NCI-H345 (cell line): ENCODE results near the gene ZNF592.

Source experiments
- DNase-seq: peaks from one replicate; lab custom pipeline; 2025; lab: John Stamatoyannopoulos, UW

The ZNF592 gene

DNA sequence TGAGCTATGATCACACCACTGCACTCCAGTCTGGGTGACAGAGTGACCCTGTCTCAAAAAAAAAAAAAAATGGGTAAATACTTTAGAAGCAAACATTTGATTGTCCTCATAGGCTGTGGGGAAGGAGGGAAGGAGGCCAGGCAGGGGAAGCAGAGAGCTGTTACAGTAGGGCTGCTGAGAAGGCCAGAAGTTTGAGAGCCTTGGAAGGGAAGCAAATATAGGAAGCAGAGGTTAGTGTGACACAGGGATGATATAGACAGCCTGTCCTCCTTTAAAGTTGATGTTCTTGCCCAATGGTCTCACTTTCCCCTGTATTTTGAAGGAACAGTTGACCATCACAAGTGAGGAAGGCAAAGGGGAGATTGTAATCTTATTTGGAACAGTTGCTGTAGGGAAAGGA, 63.4 kb downstream of the ZNF592 start:
- no peak for DNase-seq

DNA sequence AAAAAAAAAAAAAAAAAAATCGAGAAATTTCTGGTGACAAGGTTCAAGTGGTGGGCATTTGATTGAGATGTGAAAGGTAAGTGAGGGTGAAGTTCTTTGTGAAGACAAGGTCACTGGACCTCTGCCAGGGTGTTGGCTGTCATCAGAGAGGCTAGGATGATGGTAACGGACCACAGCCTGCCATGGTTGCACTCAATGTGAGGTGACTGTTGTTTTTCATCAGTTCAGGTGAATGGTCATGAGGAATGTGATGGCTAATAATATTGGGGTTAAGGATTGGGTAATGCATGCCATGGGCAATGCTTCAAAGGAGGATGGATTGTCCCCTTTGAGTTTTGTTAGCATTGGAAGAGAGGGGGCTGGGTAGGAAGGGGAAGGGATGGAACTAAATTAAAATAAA, 64.5 kb downstream of the ZNF592 start:
- no peak for DNase-seq

DNA sequence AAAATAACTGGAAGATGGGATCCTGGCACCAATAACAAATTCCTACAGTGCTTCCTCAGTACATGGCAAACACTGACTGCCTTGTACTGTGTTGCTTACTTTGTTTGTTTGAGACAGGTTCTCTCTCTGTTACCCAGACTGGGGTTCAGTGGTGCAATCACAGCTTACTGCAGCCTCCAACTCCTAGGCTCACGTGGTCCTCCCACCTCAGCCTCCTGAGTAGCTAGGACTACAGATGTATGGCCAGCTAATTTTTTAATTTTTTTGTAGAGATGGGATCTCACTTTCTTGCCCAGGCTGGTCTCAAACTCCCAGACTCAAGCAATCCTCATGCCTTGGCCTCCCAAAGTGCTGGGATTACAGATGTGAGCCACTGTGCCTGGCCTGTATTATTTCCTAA, 65.0 kb downstream of the ZNF592 start:
- no peak for DNase-seq

DNA sequence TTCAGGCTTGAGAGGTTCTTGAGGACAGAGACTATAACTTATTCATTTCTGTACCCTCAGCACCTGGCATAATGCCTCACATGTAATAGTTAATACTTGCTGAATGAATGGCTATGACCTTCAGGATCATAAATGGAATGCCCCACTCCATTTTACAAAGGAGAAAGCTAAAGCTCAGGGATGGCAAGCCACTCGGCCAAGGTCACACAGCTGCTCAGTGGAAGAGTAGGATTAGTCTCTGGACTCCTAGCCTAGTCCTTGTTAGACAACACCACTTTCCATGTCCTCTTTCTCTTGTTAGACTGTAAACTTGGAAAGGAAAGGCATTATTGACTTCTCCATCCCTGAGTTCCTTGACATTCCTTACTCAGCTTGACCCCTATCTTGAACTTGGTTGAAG, 65.5 kb downstream of the ZNF592 start:
- DNase-seq, result no peak

DNA sequence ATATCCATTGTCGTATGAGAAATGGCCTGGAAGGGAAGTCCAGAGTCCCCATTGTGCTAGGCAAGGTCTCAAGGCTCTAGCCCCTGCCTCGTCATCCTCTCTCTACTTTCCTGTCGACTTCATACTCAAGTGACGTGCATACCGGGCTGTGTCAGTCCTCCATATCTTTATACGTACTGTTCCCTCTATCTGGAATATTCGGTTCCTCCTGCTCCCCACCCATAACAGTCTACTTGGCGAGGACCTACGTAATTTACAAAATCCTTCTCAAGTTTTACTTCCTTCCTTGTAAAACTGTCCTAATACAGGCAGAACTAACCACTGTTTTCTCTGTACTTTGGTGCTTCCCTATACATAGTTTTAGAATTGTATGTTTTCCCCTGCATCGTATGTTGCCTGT, 66.5 kb downstream of the ZNF592 start:
- DNase-seq, result no peak

DNA sequence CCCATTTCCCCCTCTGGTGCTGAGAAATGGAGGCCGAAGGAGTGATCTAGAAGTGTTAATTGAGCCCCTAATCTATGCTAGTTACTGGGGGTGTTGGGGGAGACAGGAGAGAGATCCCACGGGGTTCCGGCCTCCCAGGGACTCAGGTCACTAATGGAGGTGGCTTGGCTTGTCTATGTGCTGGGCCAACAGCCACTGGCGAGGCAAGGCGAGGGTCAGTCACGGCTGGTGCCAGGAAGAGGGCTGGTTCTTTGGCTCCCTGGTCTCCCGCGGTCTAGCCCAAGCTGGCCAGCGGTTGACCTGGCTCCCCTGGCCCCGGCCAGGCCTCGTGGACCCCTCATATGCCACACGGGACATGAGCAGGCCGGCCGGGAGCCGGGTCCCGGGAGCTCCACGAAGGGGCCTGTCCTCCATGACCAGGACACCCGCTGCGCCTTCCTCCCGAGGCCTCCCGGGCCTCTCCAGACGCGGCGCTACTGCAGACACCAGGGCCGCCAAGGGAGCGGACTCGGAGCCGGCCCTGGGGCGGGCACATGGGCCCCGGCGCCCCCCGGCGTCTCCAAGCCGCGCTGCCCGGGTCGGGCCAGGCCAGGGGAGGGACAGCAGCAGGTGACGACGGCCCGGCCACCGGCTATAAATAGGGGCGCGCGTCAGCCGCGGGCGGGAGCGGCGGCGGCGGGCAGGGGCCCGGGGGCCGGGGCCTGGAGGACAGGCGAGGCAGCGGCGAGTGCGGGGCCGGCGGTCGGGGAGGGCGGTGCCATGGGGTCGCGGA, 68.5 kb downstream of the ZNF592 start, which contains the start of gene ALPK3:
ALPK3 (plus strand) TSS at position 663 of the 772 bp plus-strand sequence; CDS start at position 760, 97 bp downstream.
- no peak for DNase-seq

DNA sequence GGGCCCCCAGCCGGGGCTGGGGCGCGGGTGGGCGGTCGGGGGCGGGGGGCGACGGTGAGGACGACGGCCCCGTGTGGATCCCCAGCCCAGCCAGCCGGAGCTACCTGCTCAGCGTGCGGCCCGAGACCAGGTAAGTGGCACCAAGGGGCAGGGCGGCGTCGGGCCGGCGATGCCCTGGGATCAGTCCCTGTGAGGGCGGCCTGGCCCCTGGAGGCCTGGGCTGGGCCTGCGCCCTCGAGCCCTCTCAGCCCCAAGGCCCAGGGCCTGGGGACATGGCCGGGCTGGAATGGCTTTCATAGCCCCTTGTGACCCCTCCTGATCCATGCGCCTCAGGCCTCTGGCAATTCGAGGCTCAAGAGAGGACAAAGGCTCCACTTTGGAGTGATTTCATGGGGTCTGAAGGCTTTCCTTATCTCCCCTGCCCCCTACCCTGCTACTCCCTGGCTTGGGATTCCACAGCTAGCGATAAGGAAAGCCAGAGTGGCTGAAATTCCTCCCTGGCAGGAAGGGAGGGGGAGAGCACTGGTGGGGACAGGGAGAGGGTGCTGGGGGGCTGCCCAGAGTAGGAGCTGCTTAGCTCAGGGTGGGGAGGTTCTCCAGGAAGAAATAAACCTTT, 69.2 kb downstream of the ZNF592 start:
- DNase-seq, result no peak

DNA sequence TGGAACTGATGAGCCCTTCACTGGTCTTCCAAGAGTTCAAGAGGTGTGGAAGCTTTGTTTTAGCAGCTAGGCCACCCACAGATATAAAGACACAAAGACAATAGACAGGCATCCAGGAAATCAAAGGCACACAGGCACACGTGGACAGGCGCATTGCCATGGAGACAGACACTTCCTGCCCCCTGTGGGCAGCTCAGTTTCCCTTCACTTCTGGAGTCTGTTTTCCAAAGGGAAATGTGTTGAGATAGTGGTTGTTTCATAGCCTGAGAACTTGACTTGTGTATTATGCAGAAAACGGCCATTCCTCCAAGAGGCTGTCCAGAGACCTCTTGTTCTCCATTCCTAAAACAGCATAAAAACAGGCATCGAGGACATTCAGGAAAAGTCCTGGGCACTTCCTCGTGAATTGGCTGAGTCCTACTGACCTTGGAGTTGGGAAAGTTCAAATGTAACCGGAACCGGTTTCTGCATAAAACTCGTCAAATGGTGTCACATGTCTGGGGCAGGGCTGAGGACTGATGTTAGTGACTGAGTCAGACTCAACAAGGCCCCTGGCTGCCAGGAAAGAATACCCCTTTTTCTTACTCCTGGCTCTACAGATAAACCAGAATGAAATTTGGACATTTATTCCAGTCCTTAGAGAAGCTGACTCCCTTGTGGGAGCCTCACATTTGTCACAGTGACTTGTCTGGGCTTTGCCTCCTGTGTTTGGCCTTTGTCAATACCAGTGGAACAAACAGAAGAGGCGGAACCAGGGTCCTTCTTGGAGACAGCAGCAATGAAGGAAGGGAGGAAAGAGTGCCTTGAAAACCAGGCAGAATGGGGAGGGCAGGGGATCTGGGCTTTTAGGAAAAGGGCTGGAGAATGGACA, 70.1 kb downstream of the ZNF592 start:
- no peak for DNase-seq

DNA sequence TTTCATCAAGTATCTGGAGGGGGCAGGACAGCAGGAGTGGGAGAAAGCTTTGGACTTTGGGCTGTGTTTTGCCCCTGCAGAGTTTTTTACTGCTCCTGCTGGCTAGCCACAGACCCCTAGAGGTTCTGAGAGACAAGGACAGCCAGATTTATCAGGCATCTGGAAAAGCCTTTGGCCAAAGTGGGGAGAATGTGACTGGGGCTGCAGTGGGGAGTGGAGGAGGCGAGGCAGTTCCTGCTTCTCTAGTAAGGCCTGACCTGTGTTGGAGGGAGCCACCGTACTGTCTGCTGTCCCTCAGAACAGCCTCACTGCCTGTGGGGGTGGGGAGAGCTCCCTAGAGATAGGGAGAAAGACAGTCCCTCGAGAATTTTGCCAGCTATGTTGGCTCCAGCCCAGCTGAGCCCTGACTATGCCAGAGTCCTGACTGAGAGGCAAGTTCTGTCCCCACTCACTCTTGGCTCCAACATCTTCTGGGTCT, 70.9 kb downstream of the ZNF592 start:
- no peak for DNase-seq

DNA sequence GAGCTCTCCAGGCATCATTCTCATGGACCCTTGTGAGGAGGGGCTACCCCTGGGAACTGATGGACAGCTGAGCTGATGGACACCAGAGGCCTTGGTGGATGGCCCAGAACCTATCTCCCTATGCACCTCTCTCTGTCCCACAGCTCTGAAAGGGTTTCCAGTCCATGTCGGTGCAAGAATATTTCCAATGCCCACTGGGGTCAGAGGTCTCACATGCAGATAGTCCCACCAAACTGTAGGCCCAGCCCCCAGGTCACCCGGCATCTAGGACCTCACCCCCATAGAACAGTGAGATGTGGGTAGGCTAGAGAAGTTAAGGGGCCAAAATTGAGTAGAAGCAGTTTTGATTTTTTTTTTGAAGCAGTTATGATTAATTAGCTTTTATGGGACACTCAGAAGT, 71.4 kb downstream of the ZNF592 start:
- no peak for DNase-seq

DNA sequence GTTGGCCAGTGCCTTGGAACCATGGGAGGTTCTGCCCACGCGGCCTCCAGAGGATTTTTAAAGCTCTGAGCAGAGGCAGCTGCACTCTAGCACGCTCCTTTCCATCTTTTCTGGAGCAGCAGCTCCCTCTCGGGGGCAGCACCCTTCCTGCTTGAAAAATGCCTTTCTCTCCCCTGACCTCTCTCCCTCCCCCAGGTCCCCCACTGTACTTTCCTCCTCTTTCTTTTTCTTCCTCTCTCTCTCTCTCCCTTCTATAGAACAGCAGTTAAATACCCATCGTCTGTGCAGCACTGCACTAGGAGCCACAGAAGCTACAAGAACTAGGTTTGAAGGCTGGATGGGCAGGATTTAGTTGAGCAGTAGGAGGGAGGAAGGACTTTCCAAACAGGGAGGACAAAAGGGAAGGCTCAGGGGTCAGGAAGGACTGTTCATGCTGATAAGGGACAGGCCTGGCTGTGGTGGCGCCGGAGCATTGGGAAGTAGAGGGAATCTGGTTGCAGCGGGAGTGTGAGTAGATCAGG, 73.2 kb downstream of the ZNF592 start:
- no peak for DNase-seq

DNA sequence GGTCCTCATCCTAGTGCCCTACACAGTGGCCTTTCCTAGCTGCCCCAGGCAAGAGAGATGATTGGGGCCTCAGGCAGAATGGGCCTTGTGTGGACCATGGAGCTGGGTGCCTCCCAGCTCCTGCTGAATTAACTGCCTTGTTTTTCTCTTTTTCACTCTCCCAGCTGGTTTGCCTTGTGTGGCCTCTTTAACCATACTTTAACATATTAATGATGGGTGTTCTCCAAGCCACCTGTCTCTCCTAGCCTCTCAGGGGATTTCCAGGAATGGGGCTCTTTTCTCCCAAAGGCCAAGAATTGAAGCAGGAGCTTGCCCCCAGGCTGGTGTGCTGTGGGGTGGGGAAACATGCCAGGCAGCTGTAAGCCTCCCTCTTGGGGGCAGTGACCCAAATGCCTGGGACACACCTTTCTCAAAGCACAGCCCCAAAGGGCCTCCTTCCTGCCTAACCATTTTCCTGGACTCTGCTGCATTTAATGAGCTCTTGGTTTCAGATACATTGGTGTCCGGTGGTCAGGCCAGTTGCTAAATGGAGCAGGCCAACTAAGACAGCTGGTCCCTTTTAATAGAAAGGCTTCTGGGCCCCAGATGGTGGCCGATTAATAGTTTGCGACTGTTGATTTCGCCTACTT, 74.4 kb downstream of the ZNF592 start:
- no peak for DNase-seq

DNA sequence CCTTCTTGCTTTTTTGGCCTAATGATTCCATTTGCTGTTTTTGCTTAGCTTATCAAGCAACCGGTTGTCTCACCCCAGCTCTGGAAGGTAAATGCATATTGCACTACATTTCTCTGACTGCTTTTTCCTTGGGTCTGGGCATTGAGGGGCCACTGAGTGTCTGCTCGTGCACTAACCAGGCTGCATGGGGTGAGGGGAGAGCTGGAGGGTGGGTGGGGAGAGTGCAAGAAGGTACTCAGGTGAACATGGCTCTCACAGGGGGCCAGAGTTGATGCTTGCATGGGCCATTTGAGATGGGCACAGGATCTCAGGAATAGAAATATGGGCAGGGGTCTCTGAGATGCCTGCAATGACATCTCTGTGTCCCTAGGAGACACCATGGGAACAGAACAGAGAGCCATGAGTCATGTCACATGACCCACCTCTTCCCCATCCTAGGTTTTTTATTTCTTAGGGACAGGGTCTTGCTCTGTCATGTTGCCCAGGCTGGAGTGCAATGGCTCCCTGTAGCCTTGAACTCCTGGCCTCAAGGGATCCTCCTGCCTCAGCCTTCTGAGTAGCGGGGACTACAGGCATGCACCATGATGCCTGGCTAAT, 75.0 kb downstream of the ZNF592 start:
- DNase-seq, result no peak

DNA sequence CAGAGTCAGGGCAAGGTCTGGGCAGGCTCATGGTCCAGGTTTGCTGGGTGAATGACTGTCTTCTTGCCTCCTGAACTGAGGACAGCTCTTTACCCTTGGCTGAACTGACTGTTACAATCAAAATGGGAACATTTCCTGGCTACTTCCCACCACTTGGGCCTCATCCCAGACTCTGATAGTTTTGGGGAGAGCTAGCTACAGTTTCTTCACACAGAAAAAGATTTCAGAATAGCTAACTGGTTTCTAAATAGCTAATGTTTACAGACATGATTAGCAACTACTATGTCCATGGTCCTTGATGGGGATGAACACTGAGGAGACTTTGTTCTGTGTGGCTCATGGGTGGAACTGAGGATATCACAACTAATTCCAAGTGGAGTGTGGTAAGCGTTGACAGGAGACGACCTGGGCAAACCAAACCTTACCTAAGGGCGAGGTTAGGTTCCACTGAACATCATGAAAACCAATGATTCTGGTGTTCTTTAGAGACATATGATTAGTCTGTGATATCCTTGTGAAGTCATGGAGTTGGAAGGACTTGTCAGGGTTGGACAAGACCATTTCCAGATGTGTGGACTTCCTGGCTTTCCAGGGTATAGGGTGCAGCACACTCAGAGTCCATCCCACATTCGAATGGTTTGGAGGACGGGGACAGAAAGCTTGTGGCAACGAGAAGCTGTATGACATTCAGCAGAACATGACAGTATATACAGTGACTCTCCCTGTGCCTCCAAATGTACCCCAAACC, 76.0 kb downstream of the ZNF592 start:
- DNase-seq, result no peak

DNA sequence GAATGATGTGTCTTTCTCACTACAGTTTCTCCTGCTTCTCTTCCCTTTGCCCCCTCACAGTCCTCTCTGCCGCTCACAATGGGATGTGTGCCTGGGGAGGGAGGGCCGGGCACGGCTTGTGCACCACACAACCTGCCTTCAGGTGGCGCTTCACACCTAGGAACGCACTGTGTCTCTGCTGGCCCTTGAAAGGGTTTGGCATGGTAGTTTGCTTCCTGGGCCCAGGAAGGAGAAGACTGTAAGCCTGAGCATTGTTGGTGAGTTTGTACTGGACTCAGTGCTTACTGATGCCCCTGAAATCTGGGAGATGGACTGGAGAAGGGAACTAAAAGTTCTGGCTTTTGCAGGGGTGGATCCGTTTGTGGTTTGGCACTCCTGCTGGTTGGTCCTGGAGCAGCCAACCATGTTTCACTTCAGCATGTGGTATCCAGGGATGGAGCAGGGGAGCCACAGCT, 78.0 kb downstream of the ZNF592 start:
- DNase-seq, result no peak

DNA sequence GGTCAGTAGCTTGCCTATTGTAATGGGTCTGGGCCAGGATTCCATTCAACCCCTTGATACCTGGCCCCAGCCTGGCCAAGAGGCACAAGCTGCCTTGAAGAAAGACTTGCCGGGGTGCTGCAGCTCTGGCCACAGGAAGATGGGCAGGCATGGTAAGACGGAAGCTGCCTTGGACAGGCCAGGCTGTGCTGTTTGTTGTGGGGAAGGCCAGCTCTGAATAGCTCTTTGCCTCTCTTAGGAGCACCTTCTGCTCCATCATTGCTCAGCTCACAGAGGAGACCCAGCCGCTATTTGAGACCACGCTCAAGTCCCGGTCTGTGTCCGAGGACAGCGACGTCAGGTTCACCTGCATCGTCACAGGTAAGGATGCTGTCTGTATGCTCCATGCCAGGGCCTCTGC, 78.9 kb downstream of the ZNF592 start:
- no peak for DNase-seq

DNA sequence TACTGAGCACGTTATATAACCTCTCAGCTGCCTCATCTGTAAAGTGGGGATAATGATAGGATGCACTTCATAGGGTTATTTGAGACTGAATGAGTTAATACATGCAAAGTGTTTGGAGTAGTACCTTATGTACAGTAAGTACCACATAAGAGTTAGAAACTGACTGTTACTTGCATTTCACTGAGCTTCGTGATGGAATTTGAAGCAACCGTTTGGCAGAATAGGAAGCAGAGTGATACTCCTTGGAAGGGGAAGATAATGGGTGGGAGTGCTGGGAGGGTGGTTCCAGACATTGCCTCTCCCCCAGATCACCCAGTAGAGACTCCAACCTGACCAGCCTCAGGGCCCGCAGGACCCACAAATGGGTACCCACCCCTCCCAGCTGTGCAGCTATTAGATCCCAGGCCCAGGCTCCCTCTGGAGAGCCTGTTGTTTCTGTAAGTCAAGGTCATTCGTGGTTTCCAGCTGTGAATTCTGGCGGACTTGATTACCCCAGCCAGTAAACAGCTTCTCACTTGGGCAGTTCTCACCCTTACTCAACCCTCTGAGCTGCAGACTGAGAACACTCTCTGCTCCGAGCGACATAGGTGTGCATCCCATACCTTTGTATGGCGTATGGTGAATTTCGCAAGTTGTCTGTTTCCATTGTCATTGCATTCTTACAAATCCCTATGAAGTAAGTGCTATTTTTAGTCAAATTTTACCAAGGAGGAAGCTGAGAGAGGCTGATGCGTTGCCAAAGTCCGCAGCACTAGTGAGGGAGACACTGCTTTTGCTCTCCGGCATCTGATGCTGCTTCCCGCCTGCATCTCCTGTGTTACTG, 79.9 kb downstream of the ZNF592 start:
- no peak for DNase-seq

DNA sequence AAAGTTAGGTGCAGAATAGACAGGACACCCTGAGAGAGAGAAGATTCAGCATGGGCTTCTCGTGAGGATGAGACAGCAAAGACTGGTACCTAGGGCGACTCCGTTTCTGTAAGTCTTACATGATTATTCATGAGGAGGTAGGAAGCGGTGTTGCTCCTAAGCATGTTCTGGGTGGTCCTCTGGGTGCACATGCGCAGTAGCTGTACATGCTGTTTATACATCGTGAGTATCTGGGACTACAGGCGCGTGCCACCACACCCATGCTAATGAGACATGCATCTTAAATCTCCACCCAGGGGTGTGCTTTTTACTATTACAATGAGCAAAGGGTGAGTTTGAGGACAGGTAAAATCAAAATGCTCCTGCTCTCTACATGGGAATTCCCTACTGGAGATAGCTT, 81.0 kb downstream of the ZNF592 start:
- no peak for DNase-seq

DNA sequence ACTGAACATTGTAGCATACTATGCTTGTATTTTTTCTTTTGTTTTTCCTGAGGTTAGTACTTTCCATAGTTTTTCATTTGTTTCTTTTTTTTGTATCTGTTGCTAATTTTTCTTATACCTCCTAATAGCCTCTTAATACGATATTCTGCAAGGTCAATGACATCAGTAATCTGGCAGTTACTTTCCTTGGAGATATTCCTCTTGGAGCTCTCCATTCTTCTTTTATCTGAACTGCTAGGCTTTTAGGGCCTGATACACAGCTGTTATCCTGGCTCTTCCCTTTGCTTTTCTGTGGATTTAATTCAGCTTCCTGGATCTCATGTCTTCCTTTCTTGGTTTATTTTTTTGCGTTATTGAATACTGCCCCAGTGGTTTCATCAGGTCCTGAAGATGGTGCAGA, 81.6 kb downstream of the ZNF592 start:
- no peak for DNase-seq

DNA sequence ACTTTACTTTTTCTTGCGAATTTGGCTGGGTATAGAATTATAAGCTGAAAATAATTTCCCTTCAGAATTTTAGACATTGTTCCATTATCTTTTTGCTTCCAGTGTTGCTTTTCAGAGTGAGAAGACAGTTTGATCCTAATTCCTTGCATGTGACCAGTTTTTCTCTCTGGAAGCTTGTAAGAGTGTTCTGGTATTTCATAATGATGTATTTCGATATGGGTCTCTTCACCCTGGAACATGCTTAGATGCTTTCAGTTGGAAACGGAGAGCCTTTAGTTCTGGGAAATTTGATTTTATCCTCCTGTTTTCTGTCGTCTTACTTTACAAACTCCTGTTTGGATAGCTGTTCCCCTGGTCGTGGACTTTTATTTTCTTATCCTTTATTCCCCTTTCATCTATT, 82.6 kb downstream of the ZNF592 start:
- no peak for DNase-seq
